Heart right ventricle (tissue), 16 donors: ENCODE results near the gene MYH14. TPM values are rescaled to one million over a fixed set of nuclear protein-coding genes. Genes with fewer than 3 reads are reported as not detected.
A peak's percentile ranks its signal among the peaks of the same experiment; 100 is the strongest.

ENCODE experiments used
- ATAC-seq, 8 donors: fragments of 200-7000 bp; cut with Tn5 transposase; one replicate each; pipeline ENCODE4 v1.9.1; 2020; ENCODE audit warnings: mild to moderate bottlenecking in 8 of 8, moderate library complexity in 8 of 8, moderate number of reproducible peaks in 1 of 8
- DNase-seq, 2 donors: peaks; one replicate each; pipeline ENCODE4 v3.0.0-alpha.2; 2020
- H3K27ac ChIP-seq, 10 donors: fragments of 200-600 bp; sonication (generic) in 2 of 10; one replicate each; pipeline versions ENCODE4 v1.5.0 to v1.8.0; 2020 to 2022; ENCODE audit warnings: mild to moderate bottlenecking in 3 of 10
- H3K27me3 ChIP-seq, 7 donors: fragments of 200-600 bp; one replicate each; pipeline ENCODE4 v1.8.0; 2021 to 2022; ENCODE audit warnings: mild to moderate bottlenecking in 2 of 7
- H3K36me3 ChIP-seq, 9 donors: fragments of 200-600 bp; sonication (generic) in 1 of 9; one replicate each; pipeline versions ENCODE4 v1.5.0 to v1.8.0; 2020 to 2022; ENCODE audit warnings: mild to moderate bottlenecking in 2 of 9
- H3K4me1 ChIP-seq, 9 donors: fragments of 200-600 bp; sonication (generic) in 1 of 9; one replicate each; pipeline versions ENCODE4 v1.5.0 to v1.8.0; 2020 to 2022; ENCODE audit warnings: mild to moderate bottlenecking in 4 of 9
- H3K4me3 ChIP-seq, 10 donors: fragments of 200-600 bp; sonication (generic) in 2 of 10; one replicate each; pipeline versions ENCODE4 v1.5.0 to v1.8.0; 2020 to 2022; ENCODE audit warnings: mild to moderate bottlenecking in 7 of 10, moderate library complexity in 2 of 10
- H3K9me3 ChIP-seq, 11 donors: fragments of 200-600 bp in 10 of 11; sonication (generic) in 2 of 11; one replicate each; pipeline versions ENCODE4 v1.5.0 to v1.8.0; 2013 to 2022; ENCODE audit warnings: mild to moderate bottlenecking in 2 of 11, control low read depth in 1 of 11, moderate library complexity in 1 of 11
- WGBS, 2 donors: extraction: QIAGEN DNeasy Blood & Tissue Kit; methylation state at CpG; one replicate each; pipeline ENCODE4 v1.1.7; 2013; ENCODE audit warnings: inconsistent platforms in 1 of 2; 5-methylcytosine and 5-hydroxymethylcytosine counted together
- intact Hi-C, 10 donors: fragments of 100-400 bp; cut with DNase I; formaldehyde crosslinking; loops; one replicate each; pipeline versions ENCODE4 v1.11.1 to v1.14.2; 2022
- polyA plus RNA-seq, 2 donors: library from polyadenylated mRNA; stranded (reverse); fragments of 200-250 nt; gene quantifications; one replicate each; pipeline ENCODE4 v1.2.3, GENCODE V29; 2013
- total RNA-seq, 10 donors: library from RNA; stranded (reverse); fragmentation: NEBNext Ultra II Directional in 3 of 10; extraction: Animal tissue kit (Norgen Biotek cat#: 25700) in 3 of 10; gene quantifications; one replicate each; pipeline versions ENCODE4 v1.2.1 to v1.2.4, GENCODE V29; 2021 to 2023
- TF ChIP-seq, protein P1 (sequence below), 9 donors: fragments of 200-600 bp; sonication (generic) in 2 of 9; IDR thresholded peaks; one replicate each; pipeline versions ENCODE4 v1.5.0 to v1.8.0; 2021 to 2022; ENCODE audit warnings: antibody characterized with exemption in 9 of 9, mild to moderate bottlenecking in 5 of 9, moderate library complexity in 1 of 9
- donor health status: Arrhythmogenic right ventricular cardiomyopathy.
- donor health status: ischemic (EF 13 %, LVEDD 7.1; RV severe dilation, severe dysfunction).
- donor health status: healthy with polysubstance abuse.
- donor health status: DM: no; HTN: yes; CAD: no.
- donor health status: DM: no; HTN: no; CAD: no.
- donor health status: ischemic (EF 25% LVEDD 6.9; RV normal size, moderate dysfunction).
- donor health status: ischemic (EF 25% LVEDD 5.7; RV mildly dilated, moderate dysfunction).
- donor health status: healthy.
- donor health status: DM: yes; HTN: yes; CAD: no.
- donor health status: Ischemic cardiomyopathy.
- donor health status: ischemic (EF 35%, LVEDD 5.7; RV mildly dilated, moderate dysfunction).
- donor health status: nonischemic (EF 11% LVEDD 7.7; RV severe dilation, severe dysfunction).
- donor health status: DM: yes; HTN: yes; CAD: no.
- donor health status: PGD.
- donor health status: ischemic (EF 29% LVEDD 5.4; RV normal size, mild dysfunction).
- donor health status: nonischemic (EF 23%, LVEDD 6.1; RV moderate dilation, normal function).

MYH14 gene
- total and polyA plus RNA-seq, 12 donors = 29.3 to 149 (median 102) TPM

- intact Hi-C loops = no loop called here
- Histone ChIP-seq H3K4me1 (peaks cover 6 to 44% (median 25%) of the 10 kb centered on the region in 9 donors), H3K4me3 (peak overlapping the region in 9 of 10 donors; percentile 50 to 69 (median 64)), H3K27me3 (peaks cover 6 to 55% (median 38%) of the 10 kb centered on the region in 7 donors), H3K27ac (peak overlapping the region in 6 of 10 donors; percentile 41 to 88 (median 60)), H3K9me3 (no peaks in the 10 kb centered on the region), H3K36me3 (no peaks in the 10 kb centered on the region)
- TF ChIP-seq, protein P1, sequence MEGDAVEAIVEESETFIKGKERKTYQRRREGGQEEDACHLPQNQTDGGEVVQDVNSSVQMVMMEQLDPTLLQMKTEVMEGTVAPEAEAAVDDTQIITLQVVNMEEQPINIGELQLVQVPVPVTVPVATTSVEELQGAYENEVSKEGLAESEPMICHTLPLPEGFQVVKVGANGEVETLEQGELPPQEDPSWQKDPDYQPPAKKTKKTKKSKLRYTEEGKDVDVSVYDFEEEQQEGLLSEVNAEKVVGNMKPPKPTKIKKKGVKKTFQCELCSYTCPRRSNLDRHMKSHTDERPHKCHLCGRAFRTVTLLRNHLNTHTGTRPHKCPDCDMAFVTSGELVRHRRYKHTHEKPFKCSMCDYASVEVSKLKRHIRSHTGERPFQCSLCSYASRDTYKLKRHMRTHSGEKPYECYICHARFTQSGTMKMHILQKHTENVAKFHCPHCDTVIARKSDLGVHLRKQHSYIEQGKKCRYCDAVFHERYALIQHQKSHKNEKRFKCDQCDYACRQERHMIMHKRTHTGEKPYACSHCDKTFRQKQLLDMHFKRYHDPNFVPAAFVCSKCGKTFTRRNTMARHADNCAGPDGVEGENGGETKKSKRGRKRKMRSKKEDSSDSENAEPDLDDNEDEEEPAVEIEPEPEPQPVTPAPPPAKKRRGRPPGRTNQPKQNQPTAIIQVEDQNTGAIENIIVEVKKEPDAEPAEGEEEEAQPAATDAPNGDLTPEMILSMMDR (IDR thresholded peaks at IDR 0.05) = no peak
- peak in 1 of 8 donors; percentile 3 for ATAC-seq
- 6 to 10% methylated on average over 18 of the region's 18 CpGs for WGBS, 2 donors
- no peak for DNase-seq
Observed at GRCh38 chr19:50202962-50203280, 501 bp upstream of the MYH14 start.

DNA sequence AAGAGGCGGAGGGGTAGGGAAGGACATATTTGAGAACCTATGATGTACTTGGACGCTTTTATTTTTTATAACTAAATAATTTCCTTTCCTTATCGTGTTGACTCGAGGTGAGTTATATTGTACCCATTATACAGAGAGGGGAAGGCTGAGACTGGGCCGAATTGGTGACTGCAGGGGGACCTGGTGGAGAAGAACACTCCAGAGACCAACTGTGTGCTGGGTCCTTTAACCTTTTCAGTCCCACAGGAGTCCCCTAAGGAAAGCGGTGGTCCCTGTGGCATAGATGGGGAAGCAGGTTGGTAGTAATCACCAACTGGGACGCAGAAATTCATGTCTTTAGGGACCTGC, 633 bp downstream of the MYH14 start:
- Histone ChIP-seq H3K36me3 (no peaks in the 10 kb centered on the region), H3K4me3 (peak overlapping the region in 9 of 10 donors; percentile 50 to 69 (median 64)), H3K4me1 (peaks cover 5 to 35% (median 17%) of the 10 kb centered on the region in 9 donors), H3K27ac (peak overlapping the region; percentile 51 to 92 (median 82)), H3K9me3 (no peaks in the 10 kb centered on the region), H3K27me3 (peaks cover 6 to 55% (median 38%) of the 10 kb centered on the region in 7 donors)
- TF ChIP-seq, protein P1 (IDR thresholded peaks at IDR 0.05) = no peak
- DNase-seq (no peak), ATAC-seq (no peak)
- intact Hi-C loops = no loop called here
- 57 to 59% methylated on average over 7 of the region's 7 CpGs for WGBS, 2 donors

DNA sequence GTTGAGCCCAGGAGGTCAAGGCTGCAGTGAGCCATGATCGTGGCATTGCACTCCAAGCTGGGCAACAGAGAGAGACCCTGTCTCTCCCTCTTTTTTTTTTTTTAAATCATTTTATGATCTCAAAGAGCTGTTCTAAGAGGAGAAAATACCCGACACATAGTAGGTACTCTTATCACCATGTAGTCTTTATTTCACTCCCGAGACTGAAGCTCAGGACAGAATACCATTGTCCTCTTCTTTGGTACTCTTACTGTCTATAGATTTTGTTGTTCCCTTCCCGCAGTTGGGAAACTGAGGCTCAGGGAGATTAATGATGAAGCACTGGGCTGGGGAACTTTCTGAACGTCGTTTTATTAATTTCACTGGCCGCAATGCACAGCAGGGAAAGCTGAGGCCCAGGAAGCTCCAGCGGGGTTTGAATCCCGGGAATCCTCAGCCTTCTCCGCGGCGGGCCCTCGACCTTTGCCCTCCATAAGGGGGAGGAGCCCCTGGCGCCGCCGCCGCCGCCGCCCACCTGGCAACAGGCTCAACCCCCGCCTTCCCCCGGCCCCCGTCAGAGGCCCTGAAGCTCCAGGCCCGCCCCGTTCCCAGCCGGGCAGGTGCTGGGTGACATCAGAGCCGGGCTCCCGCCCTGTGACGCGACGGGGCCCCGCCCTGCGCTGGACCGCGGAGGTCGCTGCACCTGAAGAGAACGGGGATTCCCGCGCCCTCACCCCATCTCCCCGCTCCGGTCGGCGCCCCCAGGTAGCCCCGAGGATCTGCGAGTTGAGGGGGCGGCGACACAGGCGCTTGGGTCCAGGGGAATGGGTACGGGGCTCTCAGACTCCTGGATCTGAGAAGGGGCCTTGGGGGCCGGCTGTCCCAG, 1.6 kb downstream of the MYH14 start:
- DNase-seq (peak; percentile 46 to 71), ATAC-seq (peak in 7 of 8 donors; percentile 46 to 72 (median 63))
- TF ChIP-seq, protein P1 (IDR thresholded peaks at IDR 0.05) = no peak
- Histone ChIP-seq H3K27ac (peak overlapping the region in 7 of 10 donors; percentile 3 to 88 (median 35)), H3K36me3 (no peaks in the 10 kb centered on the region), H3K27me3 (peaks cover 6 to 55% (median 38%) of the 10 kb centered on the region in 7 donors), H3K9me3 (no peaks in the 10 kb centered on the region), H3K4me3 (peak overlapping the region in 9 of 10 donors; percentile 1 to 54 (median 36)), H3K4me1 (peaks cover 0 to 28% (median 11%) of the 10 kb centered on the region in 9 donors)
- WGBS, 2 donors = 11 to 13% methylated on average over 46 to 49 of the region's 49 CpGs
- intact Hi-C loops = no loop called here

- 35 to 39% methylated on average over 12 of the region's 12 CpGs for WGBS, 2 donors
- peak overlapping the region in 9 of 10 donors; percentile 1 to 54 (median 36) for H3K4me3 ChIP-seq
- TF ChIP-seq, protein P1 (IDR thresholded peaks at IDR 0.05) = no peak
- H3K36me3 ChIP-seq = peaks cover 0 to 3% (median 0%) of the 10 kb centered on the region in 9 donors
- H3K27me3 ChIP-seq = peaks cover 6 to 54% (median 38%) of the 10 kb centered on the region in 7 donors
- no peaks in the 10 kb centered on the region for H3K9me3 ChIP-seq
- H3K27ac ChIP-seq = peak overlapping the region in 7 of 10 donors; percentile 3 to 88 (median 35)
- ATAC-seq (no peak), DNase-seq (no peak)
- peaks cover 0 to 28% (median 11%) of the 10 kb centered on the region in 9 donors for H3K4me1 ChIP-seq
- intact Hi-C loops = no loop called here
Observed at GRCh38 chr19:50205681-50206138, 2.3 kb downstream of the MYH14 start.
